ENCODE results near the gene METTL13. TPM values are rescaled to one million over a fixed set of nuclear protein-coding genes. Genes with fewer than 3 reads are reported as not detected.

Gene METTL13, protein sequence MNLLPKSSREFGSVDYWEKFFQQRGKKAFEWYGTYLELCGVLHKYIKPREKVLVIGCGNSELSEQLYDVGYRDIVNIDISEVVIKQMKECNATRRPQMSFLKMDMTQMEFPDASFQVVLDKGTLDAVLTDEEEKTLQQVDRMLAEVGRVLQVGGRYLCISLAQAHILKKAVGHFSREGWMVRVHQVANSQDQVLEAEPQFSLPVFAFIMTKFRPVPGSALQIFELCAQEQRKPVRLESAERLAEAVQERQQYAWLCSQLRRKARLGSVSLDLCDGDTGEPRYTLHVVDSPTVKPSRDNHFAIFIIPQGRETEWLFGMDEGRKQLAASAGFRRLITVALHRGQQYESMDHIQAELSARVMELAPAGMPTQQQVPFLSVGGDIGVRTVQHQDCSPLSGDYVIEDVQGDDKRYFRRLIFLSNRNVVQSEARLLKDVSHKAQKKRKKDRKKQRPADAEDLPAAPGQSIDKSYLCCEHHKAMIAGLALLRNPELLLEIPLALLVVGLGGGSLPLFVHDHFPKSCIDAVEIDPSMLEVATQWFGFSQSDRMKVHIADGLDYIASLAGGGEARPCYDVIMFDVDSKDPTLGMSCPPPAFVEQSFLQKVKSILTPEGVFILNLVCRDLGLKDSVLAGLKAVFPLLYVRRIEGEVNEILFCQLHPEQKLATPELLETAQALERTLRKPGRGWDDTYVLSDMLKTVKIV
- 47.8 and 50.3 TPM in 2 replicates for total RNA-seq (2014; rRNA removed; shearing (Covaris generic))

GRCh38 chr1:171781176-171781875 lies at the start of gene METTL13:
METTL13 (plus strand) TSS chr1:171781660; CDS start chr1:171781968, 308 bp downstream.

GRCh38 chr1:171741872-171742576 lies 39.4 kb upstream of the METTL13 start, which contains the start of gene VAMP4:
VAMP4 (minus strand) TSS chr1:171742065; CDS start chr1:171738414, 3,651 bp downstream.

DNA sequence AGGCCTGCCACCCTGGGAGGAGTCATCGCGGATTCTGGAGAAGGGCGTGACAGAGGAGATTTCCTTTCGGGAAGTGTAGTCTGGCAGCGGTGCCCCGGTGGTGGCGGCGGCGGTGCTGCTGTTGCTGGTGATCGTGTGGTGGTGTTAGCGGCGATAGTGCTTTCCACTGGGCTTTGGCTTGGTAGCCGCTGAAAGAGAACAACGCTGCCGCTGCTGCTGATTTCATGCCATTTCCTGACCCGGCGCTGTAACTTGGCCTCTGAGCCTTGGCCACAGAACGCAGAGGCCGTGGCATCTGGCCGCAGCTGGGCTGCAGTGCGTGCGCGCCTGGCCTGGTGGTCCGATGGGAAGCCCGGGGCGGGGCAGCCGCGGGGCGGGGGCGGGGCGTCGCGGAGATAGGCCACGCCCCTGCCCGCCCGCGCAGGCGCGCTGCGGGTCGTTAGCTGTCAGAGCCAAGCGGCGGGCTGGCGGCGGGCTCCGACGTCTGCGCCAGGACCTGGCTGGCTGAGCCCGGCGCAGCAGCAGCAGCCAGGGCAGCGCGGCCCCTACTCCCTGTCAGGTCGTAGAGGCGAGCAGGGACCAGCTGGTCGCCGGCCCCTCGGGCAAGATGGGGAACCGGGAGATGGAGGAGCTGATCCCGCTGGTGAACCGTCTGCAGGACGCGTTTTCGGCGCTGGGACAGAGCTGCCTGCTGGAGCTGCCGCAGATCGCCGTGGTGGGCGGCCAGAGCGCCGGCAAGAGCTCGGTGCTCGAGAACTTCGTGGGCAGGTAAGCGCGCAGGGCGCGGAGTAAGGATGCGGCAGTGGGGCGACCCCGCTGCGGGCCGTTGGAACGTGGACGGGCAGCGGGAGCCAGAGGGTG lies 59.8 kb downstream of the METTL13 start, which contains the start of gene DNM3:
Gene DNM3, plus strand, starts transcription at position 449 of the 861 bp plus-strand sequence. Its CDS starts 159 bp downstream, at position 608.

Small RNAs within 50 kb of the gene (small RNA-seq; reads per million reads assigned to genes)
- gene RF00601, result not detected

Other genes with a start within 250 kb of the METTL13 start
- gene MYOCOS, start 159.4 kb upstream of the METTL13 start, total RNA-seq (2014; rRNA removed; shearing (Covaris generic)), result 0.08 TPM in 1 of 2 replicates, not detected in the other
- gene MYOC, start 129.0 kb upstream of the METTL13 start, total RNA-seq (2014; rRNA removed; shearing (Covaris generic)), result not detected in 2 replicates
- 4.3 and 6.2 TPM in 2 replicates for gene VAMP4, start 39.6 kb upstream of the METTL13 start, total RNA-seq (2014; rRNA removed; shearing (Covaris generic))
- 6.6 and 7.1 TPM in 2 replicates for gene DNM3, start 59.8 kb downstream of the METTL13 start, total RNA-seq (2014; rRNA removed; shearing (Covaris generic))